ENCODE measurements around the gene NOP56. TPM values are rescaled to one million over a fixed set of nuclear protein-coding genes. Genes with fewer than 3 reads are reported as not detected.

NOP56 gene
- total RNA-seq, 4 donors from 2014 or later = 80.0 to 141 (median 87.6) TPM

DNA sequence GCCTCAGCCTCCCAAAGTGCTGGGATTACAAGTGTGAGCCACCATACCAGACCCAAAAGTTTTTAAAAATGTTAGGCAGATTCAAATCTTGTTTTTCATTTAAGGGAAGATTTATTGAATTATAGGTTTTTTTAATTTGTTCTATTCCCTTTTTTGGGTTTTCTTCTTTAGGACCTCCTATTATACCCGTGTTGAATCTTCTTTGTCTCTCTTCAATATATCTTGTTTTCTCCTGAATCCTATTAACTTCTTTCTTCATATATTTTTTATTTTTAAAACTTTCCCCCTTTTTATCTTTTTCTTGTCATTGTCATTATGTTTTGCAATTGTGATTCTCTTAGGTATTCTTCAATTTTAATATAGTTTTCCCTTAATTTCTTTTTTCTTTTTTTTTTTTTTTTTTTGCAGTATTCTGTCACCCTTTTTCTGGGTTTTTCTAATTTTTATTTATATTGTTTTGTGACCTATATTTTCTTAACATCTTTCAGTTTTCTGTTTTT is 45.9 kb upstream of the NOP56 start:
- TF ChIP-seq, protein P1, sequence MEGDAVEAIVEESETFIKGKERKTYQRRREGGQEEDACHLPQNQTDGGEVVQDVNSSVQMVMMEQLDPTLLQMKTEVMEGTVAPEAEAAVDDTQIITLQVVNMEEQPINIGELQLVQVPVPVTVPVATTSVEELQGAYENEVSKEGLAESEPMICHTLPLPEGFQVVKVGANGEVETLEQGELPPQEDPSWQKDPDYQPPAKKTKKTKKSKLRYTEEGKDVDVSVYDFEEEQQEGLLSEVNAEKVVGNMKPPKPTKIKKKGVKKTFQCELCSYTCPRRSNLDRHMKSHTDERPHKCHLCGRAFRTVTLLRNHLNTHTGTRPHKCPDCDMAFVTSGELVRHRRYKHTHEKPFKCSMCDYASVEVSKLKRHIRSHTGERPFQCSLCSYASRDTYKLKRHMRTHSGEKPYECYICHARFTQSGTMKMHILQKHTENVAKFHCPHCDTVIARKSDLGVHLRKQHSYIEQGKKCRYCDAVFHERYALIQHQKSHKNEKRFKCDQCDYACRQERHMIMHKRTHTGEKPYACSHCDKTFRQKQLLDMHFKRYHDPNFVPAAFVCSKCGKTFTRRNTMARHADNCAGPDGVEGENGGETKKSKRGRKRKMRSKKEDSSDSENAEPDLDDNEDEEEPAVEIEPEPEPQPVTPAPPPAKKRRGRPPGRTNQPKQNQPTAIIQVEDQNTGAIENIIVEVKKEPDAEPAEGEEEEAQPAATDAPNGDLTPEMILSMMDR (IDR thresholded peaks at IDR 0.05) = no peak
- no peak for TF ChIP-seq POLR2A (IDR thresholded peaks at IDR 0.05)
- no peak for TF ChIP-seq EP300 (IDR thresholded peaks at IDR 0.05)
- no peaks in the 10 kb centered on the region for H3K4me1 ChIP-seq
- H3K36me3 ChIP-seq = no peaks in the 10 kb centered on the region
- whole genome bisulfite sequencing, 2 donors = 89 to 97% methylated on average over 1 of the region's 1 CpG
- H3K9me3 ChIP-seq = peaks cover 0 to 27% (median 4%) of the 10 kb centered on the region in 4 donors
- no peak overlapping the region for H3K4me3 ChIP-seq
- DNase-seq (ENCODE audit: low spot score in 2 of 2) = no peak
- no peak overlapping the region for H3K27ac ChIP-seq
- no peaks in the 10 kb centered on the region for H3K27me3 ChIP-seq

DNA sequence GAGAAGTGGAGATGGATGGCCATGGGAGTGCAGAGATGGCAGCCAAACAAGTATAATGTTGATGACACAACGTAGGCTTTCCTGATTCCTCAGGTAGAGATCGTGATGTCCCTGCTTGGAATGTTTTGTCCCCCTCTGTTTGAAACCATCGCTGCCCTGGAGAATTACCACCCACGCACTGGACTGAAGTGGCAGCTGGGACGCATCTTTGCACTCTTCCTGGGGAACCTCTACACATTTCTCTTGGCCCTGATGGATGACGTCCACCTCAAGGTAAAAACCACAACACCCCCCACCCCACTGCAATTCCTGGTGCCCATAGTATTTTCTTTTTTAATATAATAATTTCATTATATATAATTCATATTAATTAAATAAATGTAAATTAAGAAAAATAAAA is 42.1 kb upstream of the NOP56 start:
- H3K4me3 ChIP-seq = no peak overlapping the region
- DNase-seq (ENCODE audit: low spot score in 2 of 2) = no peak
- no peak overlapping the region for H3K27ac ChIP-seq
- no peaks in the 10 kb centered on the region for H3K27me3 ChIP-seq
- no peaks in the 10 kb centered on the region for H3K36me3 ChIP-seq
- H3K4me1 ChIP-seq = no peaks in the 10 kb centered on the region
- H3K9me3 ChIP-seq = peaks cover 0 to 27% (median 4%) of the 10 kb centered on the region in 4 donors
- TF ChIP-seq POLR2A (IDR thresholded peaks at IDR 0.05) (no peak), EP300 (IDR thresholded peaks at IDR 0.05) (no peak)
- TF ChIP-seq, protein P1 (IDR thresholded peaks at IDR 0.05) = no peak
- WGBS, 2 donors = 80 to 93% methylated on average over 6 of the region's 6 CpGs

DNA sequence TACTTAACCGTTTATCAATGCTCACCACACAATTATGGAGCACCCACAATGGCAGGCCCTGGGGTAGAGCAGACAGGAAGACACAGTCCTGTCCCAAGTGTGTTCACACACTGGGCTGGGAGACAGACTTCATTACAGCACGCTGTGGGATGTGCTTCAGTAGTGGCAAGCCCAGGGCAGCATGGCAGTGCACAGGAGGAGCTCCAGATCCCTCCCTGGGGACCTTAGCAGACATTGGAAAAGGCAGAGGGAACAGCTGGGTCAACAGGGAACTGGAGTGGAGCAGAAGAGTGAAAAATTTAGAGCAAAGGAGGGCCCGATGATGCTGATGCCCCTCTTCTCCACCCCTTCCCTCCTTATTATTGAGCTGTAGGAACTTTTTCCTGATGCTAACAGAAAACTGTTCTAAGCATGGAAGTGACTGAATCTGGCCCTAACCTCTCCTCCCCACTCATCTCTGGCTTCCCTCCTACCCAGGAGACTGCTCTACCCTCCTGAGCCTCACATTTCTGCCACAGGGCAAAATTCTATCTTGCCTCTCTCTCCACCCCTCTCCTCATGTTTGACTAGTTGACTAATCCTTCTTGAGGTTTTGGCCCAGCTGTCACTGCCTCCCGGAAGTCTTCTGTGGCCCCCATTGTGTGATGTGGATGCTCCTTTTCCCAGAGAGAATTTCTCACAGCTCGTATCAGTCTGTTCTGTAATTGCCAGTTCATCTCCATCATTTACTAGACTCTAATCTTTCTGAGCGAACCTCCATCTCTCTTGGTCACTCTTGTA is 41.3 kb upstream of the NOP56 start:
- H3K4me3 ChIP-seq = no peak overlapping the region
- H3K27ac ChIP-seq = no peak overlapping the region
- no peak for DNase-seq (ENCODE audit: low spot score in 2 of 2)
- no peaks in the 10 kb centered on the region for H3K36me3 ChIP-seq
- TF ChIP-seq, protein P1 (IDR thresholded peaks at IDR 0.05) = no peak
- no peak for TF ChIP-seq POLR2A (IDR thresholded peaks at IDR 0.05)
- TF ChIP-seq EP300 (IDR thresholded peaks at IDR 0.05) = no peak
- H3K4me1 ChIP-seq = no peaks in the 10 kb centered on the region
- WGBS, 2 donors = 56 to 60% methylated on average over 6 of the region's 6 CpGs
- no peaks in the 10 kb centered on the region for H3K27me3 ChIP-seq
- H3K9me3 ChIP-seq = peaks cover 0 to 19% (median 4%) of the 10 kb centered on the region in 4 donors

DNA sequence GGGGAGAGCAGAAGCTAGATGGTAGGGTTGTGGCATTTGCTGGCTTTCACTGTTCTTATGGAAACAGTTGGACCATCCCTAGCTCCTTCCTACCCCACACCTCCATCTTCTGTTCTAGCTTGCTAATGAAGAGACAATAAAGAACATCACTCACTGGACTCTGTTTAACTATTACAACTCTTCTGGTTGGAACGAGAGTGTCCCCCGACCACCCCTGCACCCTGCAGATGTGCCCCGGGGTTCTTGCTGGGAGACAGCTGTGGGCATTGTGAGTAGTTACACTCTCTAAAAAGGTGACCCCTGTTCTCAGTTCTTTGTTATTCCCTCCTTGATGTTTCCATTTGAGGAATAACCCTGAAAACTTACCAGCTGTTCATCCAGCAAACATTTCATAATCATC is 40.4 kb upstream of the NOP56 start:
- WGBS, 2 donors = 84 to 87% methylated on average over 3 of the region's 3 CpGs
- Histone ChIP-seq H3K36me3 (no peaks in the 10 kb centered on the region), H3K4me1 (no peaks in the 10 kb centered on the region), H3K4me3 (no peak overlapping the region), H3K9me3 (peaks cover 0 to 11% (median 3%) of the 10 kb centered on the region in 4 donors), H3K27me3 (no peaks in the 10 kb centered on the region), H3K27ac (no peak overlapping the region)
- TF ChIP-seq, protein P1 (IDR thresholded peaks at IDR 0.05) = no peak
- TF ChIP-seq POLR2A (IDR thresholded peaks at IDR 0.05) (no peak), EP300 (IDR thresholded peaks at IDR 0.05) (no peak)
- no peak for DNase-seq (ENCODE audit: low spot score in 2 of 2)

DNA sequence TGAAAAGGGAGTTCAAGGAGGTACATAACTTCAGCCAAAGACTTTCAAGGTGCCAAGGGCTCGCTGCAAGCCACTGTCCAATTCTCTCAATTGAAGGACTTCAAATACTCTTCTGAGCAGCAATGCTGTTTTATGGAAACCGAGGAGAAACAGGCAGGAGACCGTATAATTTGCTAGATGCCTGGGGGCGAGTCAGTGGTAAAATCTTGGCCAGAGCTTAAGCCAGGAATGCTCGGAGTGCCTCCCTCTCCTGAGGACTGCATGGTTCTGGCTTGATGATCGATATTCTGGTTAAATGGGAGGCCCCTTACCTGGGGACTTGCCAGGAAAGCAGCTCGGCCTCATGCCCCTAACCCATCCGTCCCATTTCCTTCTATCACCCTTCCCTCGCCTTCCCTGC is 35.8 kb upstream of the NOP56 start:
- Histone ChIP-seq H3K4me3 (no peak overlapping the region), H3K4me1 (no peaks in the 10 kb centered on the region), H3K9me3 (peaks cover 0 to 9% (median 0%) of the 10 kb centered on the region in 4 donors), H3K36me3 (no peaks in the 10 kb centered on the region), H3K27ac (no peak overlapping the region), H3K27me3 (no peaks in the 10 kb centered on the region)
- DNase-seq (ENCODE audit: low spot score in 2 of 2) = no peak
- 64 to 66% methylated on average over 9 of the region's 9 CpGs for WGBS, 2 donors
- TF ChIP-seq EP300 (IDR thresholded peaks at IDR 0.05) (no peak), POLR2A (IDR thresholded peaks at IDR 0.05) (no peak)
- TF ChIP-seq, protein P1 (IDR thresholded peaks at IDR 0.05) = no peak
